GM13977 (cell line): Measurements from ENCODE around the gene PBX1.

ENCODE experiments used
- DNase-seq: peaks from one replicate; pipeline ENCODE4 v3.0.0; 2012; ENCODE audit warnings: low spot score
- in situ Hi-C: fragments of 300-500 bp; cut with MboI; formaldehyde crosslinking; loops from one replicate; pipeline ENCODE4 v1.12.0; 2022; ENCODE audit warnings: low sequenced_read_pairs, low pct_unique_long_range_greater_than_20kb, mixed read lengths, inconsistent platforms; ENCODE audit not compliant: unreplicated experiment
- TF ChIP-seq, protein P1 (sequence below): IDR thresholded peaks from 2 replicates; pipeline ENCODE4 v1.5.1; 2012; ENCODE audit warnings: mild to moderate bottlenecking, control low read depth; ENCODE audit not compliant: insufficient read depth; ENCODE audit errors: extremely low read depth, missing control alignments

The PBX1 gene

DNA sequence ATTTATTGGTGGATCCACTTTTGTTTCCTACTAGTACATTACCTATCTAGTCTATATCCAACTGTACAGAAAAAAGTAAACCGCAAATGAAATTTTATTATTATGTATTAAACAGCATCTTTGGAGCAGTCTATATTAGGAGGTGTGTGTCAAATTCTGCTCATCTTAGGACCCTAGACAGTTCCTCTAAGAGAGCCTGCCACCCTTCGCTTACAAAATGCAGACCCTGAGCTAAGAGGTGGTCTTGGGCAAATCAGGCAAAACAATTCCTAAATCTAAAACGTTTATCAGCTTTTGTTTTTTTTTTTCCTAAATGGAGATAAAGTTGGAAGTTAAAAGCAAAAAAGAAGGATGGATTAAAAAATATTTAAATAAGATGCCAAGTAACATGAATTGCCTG lies 85.3 kb downstream of the PBX1 start:
- TF ChIP-seq, protein P1, sequence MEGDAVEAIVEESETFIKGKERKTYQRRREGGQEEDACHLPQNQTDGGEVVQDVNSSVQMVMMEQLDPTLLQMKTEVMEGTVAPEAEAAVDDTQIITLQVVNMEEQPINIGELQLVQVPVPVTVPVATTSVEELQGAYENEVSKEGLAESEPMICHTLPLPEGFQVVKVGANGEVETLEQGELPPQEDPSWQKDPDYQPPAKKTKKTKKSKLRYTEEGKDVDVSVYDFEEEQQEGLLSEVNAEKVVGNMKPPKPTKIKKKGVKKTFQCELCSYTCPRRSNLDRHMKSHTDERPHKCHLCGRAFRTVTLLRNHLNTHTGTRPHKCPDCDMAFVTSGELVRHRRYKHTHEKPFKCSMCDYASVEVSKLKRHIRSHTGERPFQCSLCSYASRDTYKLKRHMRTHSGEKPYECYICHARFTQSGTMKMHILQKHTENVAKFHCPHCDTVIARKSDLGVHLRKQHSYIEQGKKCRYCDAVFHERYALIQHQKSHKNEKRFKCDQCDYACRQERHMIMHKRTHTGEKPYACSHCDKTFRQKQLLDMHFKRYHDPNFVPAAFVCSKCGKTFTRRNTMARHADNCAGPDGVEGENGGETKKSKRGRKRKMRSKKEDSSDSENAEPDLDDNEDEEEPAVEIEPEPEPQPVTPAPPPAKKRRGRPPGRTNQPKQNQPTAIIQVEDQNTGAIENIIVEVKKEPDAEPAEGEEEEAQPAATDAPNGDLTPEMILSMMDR = no peak
- no peak for DNase-seq
- in situ Hi-C loops = no loop called here

DNA sequence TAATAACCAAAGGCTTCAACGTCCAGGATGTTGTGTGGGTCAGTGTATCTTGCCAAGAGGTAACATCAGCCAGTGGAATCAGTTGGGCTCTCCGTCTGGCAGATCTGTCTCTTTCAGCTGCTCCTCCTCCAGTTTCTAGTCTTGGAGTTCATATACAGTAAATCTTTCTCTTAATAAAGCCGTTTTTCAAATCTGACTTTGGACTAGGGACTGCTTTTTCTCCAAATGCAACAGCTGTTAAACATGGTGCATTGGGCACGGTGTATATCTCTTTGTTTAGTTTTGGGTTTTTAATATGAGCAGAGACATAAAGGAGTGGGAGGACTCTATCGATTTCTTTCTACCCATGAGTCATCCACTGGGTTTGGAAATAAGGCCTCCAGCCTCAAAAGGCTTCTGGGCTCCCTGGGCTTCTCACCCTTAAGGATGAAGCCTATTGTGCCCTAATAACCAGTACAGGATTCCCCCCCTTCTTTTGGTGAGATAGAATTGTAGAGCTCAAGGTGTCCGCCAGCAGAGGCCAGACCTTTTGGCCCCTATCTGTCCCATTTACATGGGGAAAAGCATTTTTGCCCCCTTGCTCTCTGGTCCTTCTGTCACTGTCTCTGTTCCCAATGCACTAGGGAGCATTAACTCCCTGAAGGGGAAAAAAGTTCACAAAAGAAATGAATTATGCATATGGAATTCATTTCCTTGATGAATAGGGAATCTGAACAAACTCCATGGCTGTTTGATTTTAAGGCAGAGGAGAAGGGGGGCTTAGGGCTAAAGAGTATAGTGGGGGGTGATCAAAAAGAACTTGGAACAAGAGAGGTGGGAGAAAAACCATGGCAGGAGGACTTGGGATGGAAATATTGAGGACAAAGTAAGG lies 86.0 kb downstream of the PBX1 start:
- DNase-seq = no peak
- in situ Hi-C loops = no loop called here
- TF ChIP-seq, protein P1 = no peak

DNA sequence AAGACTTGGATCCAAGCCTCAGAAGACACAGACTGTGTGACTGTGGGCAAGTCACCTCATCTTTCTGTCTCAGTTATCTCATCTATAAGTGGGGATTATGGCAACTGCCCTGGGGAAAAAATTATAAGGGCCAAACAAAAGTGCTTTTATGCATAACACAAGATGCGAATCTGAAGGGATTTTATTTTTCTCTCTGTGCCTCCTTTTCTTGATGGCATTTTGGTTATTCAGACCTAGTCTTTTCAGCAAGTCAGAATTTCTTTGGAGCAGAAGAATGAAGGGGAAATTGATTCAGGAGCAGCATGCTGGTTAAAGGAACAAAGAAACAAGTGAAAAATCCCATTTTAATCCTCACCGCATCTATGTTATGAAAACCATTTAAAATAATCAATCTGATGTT lies 86.9 kb downstream of the PBX1 start:
- TF ChIP-seq, protein P1 = no peak
- no peak for DNase-seq
- in situ Hi-C loops = no loop called here

DNA sequence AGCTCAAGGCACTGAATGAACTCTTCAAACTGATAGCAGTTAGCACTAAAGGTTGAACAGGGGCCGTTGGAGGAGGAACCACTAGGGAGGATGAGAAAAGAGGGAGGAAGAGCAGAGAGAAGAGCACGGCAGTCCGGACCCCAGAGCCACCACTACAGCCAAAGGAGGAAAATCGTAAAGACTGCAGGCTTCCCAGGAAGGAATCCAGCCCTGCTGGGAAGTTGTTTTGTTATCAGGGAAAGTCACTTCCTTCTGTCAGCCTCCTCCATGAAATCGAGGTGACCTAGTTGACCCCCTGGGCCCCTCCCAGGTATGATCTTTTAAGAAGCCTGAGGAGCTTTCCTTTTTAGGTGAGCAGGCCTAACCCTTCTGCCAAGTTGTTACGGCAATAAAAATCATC lies 88.2 kb downstream of the PBX1 start:
- in situ Hi-C loops = no loop called here
- TF ChIP-seq, protein P1 = no peak
- no peak for DNase-seq

DNA sequence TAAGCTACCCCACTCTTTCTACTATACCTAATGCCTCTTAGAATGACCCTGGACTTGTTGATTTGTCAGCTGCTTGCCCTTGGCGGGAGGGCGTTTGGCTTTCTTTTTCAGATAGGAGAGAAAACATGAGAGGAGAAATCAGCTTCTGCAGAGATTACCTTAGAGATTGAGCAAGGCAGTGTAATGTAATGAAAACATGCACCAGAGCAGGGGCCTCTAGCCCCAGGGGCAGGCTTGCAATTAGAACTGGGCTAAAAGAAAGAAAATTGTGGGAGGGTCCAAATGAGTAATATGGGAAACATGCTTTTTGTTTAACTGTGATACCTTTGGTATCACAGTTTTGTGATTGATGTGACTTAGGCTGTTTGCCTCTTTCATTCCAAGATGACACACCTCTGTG lies 89.7 kb downstream of the PBX1 start:
- DNase-seq = no peak
- in situ Hi-C loops = no loop called here
- TF ChIP-seq, protein P1 = no peak

DNA sequence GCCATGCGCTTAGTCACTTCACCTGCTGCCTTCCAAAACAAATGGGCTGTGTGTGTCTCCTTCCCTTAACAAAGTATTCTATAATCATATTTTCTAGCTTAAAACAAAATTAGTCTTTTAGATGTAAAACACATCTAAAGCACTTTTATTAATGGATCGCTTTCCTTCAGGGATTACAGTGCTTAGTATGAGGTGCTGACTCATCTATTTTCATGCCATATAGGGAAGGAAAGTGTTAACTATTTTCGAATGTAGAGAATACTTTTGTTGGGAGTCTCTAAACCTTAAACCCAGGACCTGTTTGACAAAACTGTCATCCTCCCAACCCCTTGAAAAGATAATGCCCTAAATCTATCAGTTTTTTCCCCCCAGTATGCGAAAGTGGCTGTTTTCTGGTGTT lies 90.2 kb downstream of the PBX1 start:
- in situ Hi-C loops = no loop called here
- no peak for DNase-seq
- TF ChIP-seq, protein P1 = no peak

DNA sequence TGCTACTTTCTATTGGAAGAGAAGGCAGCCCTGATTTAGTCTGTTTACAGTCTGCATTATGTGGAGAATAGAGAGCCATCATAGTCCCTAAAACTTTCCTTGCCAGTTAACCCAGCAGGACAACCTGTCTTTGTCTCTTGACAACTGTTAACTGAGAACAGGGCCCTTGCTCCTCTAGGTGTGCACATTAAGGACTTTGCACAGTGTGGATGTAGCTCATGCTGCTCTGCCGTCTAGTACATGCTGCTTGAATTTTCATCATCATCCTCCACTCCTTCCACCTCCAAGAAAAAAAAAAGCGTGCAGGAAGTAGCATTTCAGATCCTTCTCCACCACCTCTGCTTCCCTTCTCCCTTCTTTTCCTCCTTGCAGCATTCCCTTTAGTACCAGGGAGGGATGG lies 91.5 kb downstream of the PBX1 start:
- no peak for DNase-seq
- in situ Hi-C loops = no loop called here
- TF ChIP-seq, protein P1 = no peak
